K562 (cell line): Measurements from ENCODE around the gene SMG6. TPM values are rescaled to one million over a fixed set of nuclear protein-coding genes. Genes with fewer than 3 reads are reported as not detected.

Experiments used
- ATAC-seq: fragments of 200-7000 bp; cut with Tn5 transposase; 3 replicates; pipeline ENCODE4 v1.9.1; 2020; ENCODE audit warnings: moderate library complexity
- BruUV-seq: library from RNA; stranded (reverse); fragments of 400-500 nt; replicated peaks from 2 replicates; lab custom pipeline; 2021; lab: Mats Ljungman, UMichigan
- CTCF ChIA-PET: fragments of 300-600 bp; formaldehyde crosslinking; extraction: SDS; loops from one replicate; lab custom pipeline; 2021; ENCODE audit warnings: low intra/inter-chr PET ratio; lab: Yijun Ruan, JAX
- POLR2A ChIA-PET: fragments of 300-600, 350-650 bp; sonication (Branson Sonifier 250); formaldehyde crosslinking; extraction: SDS; loops from one replicate; lab custom pipeline; 2021; ENCODE audit warnings: antibody characterized with exemption, inconsistent platforms; lab: Yijun Ruan, JAX
- DNase-seq, 4 experiments: peaks; one replicate each; pipeline versions ENCODE4 v3.0.0 to v3.0.0-alpha.2; 2011 to 2018; ENCODE audit warnings: low spot score in 3 of 4, mixed read lengths in 3 of 4; ENCODE audit errors: extremely low read depth in 1 of 4
- FAIRE-seq: peaks from 2 replicates; lab custom pipeline; 2011; peaks lifted over from hg19 to GRCh38; lab: Jason Lieb, UNC
- H2AFZ ChIP-seq: 2 replicates; pipeline ENCODE4 v1.6.0; 2011; ENCODE audit warnings: low read depth, low read length, control low read depth, inconsistent platforms
- H3K27ac ChIP-seq: fragments of 200-600 bp; 3 replicates; pipeline ENCODE4 v1.8.0; 2011; ENCODE audit warnings: low read depth, mild to moderate bottlenecking, control low read depth, inconsistent platforms, low read length, moderate library complexity, mixed read lengths; ENCODE audit errors: extremely low read depth
- H3K27me3 ChIP-seq, 2 experiments: fragments of 300-600 bp in 1 of 2; 2 replicates in 1 of 2; 3 replicates in 1 of 2; pipeline versions ENCODE4 v1.6.0 to v1.8.0; 2011; ENCODE audit warnings: inconsistent platforms in 2 of 2, low read length in 2 of 2, mild to moderate bottlenecking in 1 of 2, mixed read lengths in 1 of 2, moderate library complexity in 1 of 2; ENCODE audit not compliant: control insufficient read depth in 2 of 2, insufficient read depth in 2 of 2
- H3K36me3 ChIP-seq: fragments of 300-600 bp; 3 replicates; pipeline ENCODE4 v1.8.0; 2011; ENCODE audit warnings: mild to moderate bottlenecking, low read length, inconsistent platforms; ENCODE audit not compliant: control insufficient read depth, insufficient read depth
- H3K4me1 ChIP-seq, 2 experiments: fragments of 200-600 bp in 1 of 2; replicated peaks in 1 of 2; 2 replicates in 1 of 2; 3 replicates in 1 of 2; pipeline versions ENCODE4 v1.5.1 to v1.8.0; 2011; ENCODE audit warnings: inconsistent platforms in 2 of 2, low read length in 2 of 2, mild to moderate bottlenecking in 1 of 2, mixed read lengths in 1 of 2, moderate library complexity in 1 of 2; ENCODE audit not compliant: control insufficient read depth in 2 of 2, insufficient read depth in 2 of 2
- H3K4me2 ChIP-seq: 2 replicates; pipeline ENCODE4 v1.6.1; 2011; ENCODE audit warnings: low read length, control low read depth, inconsistent platforms, mixed read lengths; ENCODE audit not compliant: insufficient read depth
- H3K4me3 ChIP-seq: fragments of 200-600 bp; sonication (generic), shearing (Covaris generic); 2 replicates; pipeline ENCODE4 v1.5.1; 2016; ENCODE audit warnings: control low read depth, inconsistent platforms
- H3K79me2 ChIP-seq: fragments of 200-600 bp; 3 replicates; pipeline ENCODE4 v1.8.0; 2011; ENCODE audit warnings: low read length, inconsistent platforms; ENCODE audit not compliant: control insufficient read depth, insufficient read depth
- H3K9ac ChIP-seq, 2 experiments: 2 replicates each; pipeline versions ENCODE4 v1.6.0 to v1.6.1; 2011; ENCODE audit warnings: low read depth in 2 of 2, low read length in 2 of 2, control low read depth in 1 of 2, inconsistent platforms in 1 of 2, mild to moderate bottlenecking in 1 of 2, mixed read lengths in 1 of 2; ENCODE audit not compliant: insufficient read depth in 1 of 2
- H3K9me1 ChIP-seq: one replicate; pipeline ENCODE4 v1.6.0; 2011; ENCODE audit warnings: inconsistent platforms, mild to moderate bottlenecking, low read length, moderate library complexity; ENCODE audit not compliant: control insufficient read depth, insufficient read depth
- H3K9me3 ChIP-seq: replicated peaks from 2 replicates; pipeline ENCODE4 v1.5.1; 2011; ENCODE audit warnings: low read depth, low read length, inconsistent platforms; ENCODE audit not compliant: control insufficient read depth, insufficient read depth
- H4K20me1 ChIP-seq: replicated peaks from 2 replicates; pipeline ENCODE4 v1.6.1; 2011; ENCODE audit warnings: low read length, inconsistent platforms, mixed read lengths; ENCODE audit not compliant: control insufficient read depth, insufficient read depth
- CREB1 ChIP-seq, 2 experiments: sonication (generic) in 1 of 2; formaldehyde crosslinking in 1 of 2; IDR thresholded peaks; 2 replicates each; pipeline versions ENCODE4 v1.6.1 to v1.8.0; 2012 to 2022; ENCODE audit warnings: inconsistent platforms in 1 of 2, mild to moderate bottlenecking in 1 of 2, missing genetic modification reagents in 1 of 2, moderate library complexity in 1 of 2
- CREM ChIP-seq: IDR thresholded peaks from 2 replicates; pipeline ENCODE4 v1.6.1; 2014; ENCODE audit warnings: antibody characterized with exemption, low read depth
- HNRNPUL1 ChIP-seq: fragments of 200-400 bp; formaldehyde crosslinking; IDR thresholded peaks from 2 replicates; pipeline ENCODE4 v1.6.1; 2017; ENCODE audit warnings: low read length
- KDM5B ChIP-seq: fragments of 200-600 bp; sonication (generic); IDR thresholded peaks from 2 replicates; pipeline ENCODE4 v1.6.1; 2012; ENCODE audit warnings: low read depth, mild to moderate bottlenecking, moderate library complexity, low read length, control low read depth, inconsistent platforms; ENCODE audit not compliant: insufficient replicate concordance
- PCBP1 ChIP-seq: fragments of 200-400 bp; formaldehyde crosslinking; IDR thresholded peaks from 2 replicates; pipeline ENCODE4 v1.6.1; 2018; ENCODE audit warnings: mild to moderate bottlenecking, low read depth, low read length; ENCODE audit not compliant: poor library complexity, severe bottlenecking
- POLR2G ChIP-seq: fragments of 200-400 bp; formaldehyde crosslinking; IDR thresholded peaks from 2 replicates; pipeline ENCODE4 v1.6.1; 2017; ENCODE audit warnings: low read depth, mild to moderate bottlenecking, antibody characterized with exemption, low read length, moderate library complexity
- TAF1 ChIP-seq: IDR thresholded peaks from 2 replicates; pipeline ENCODE4 v1.6.1; 2011; ENCODE audit warnings: mild to moderate bottlenecking, low read length, moderate library complexity; ENCODE audit not compliant: insufficient read depth, control insufficient read depth, severe bottlenecking; ENCODE audit errors: extremely low read depth
- TBP ChIP-seq: optimal IDR thresholded peaks from 2 replicates; pipeline ENCODE3; 2011; ENCODE audit warnings: low read depth, low read length, improper control_type of control experiment
- ZKSCAN8 ChIP-seq: fragments of 200-800 bp; sonication (Bioruptor generic); IDR thresholded peaks from 2 replicates; pipeline ENCODE4 v1.6.1; 2016; ENCODE audit warnings: missing genetic modification characterization, missing compliant biosample characterization
- WGBS: fragments of 100-300 bp; shearing (Covaris generic); methylation state at CpG from one replicate; pipeline ENCODE4 v1.1.6; 2016; ENCODE audit warnings: low coverage, mixed read lengths; ENCODE audit not compliant: insufficient coverage; ENCODE audit errors: missing lambda C conversion rate; 5-methylcytosine and 5-hydroxymethylcytosine counted together
- in situ Hi-C: fragments of 300-500 bp; cut with MboI; formaldehyde crosslinking; loops from 4 replicates; pipeline ENCODE4 v1.15.0; 2018; ENCODE audit warnings: inconsistent platforms, mixed read lengths
- intact Hi-C: fragments of 100-400 bp; cut with micrococcal nuclease; formaldehyde crosslinking; loops from 2 replicates; pipeline ENCODE4 v1.14.2; 2022
- polyA plus RNA-seq, 8 experiments: library from polyadenylated mRNA; depleted of rRNA in 4 of 8; stranded (reverse) in 5 of 8; unstranded in 3 of 8; fragments of >200 nt; fragmentation: Nextera tagmentation in 2 of 8; fragmentation: Illumina TruSeq in 1 of 8; extraction: Ambion mirVana in 2 of 8; extraction: Trizol in 1 of 8; gene quantifications; 2 replicates each; pipeline versions ENCODE4 v1.2.1 to v1.2.3, GENCODE V29; 2011 to 2014; ENCODE audit warnings: inconsistent platforms in 1 of 8, missing spikeins in 1 of 8
- total RNA-seq, 7 experiments: library from RNA; depleted of rRNA in 6 of 7; stranded (reverse); fragments of >200 nt in 6 of 7; fragmentation: Illumina TruSeq in 2 of 7; extraction: Trizol in 2 of 7; gene quantifications; 2 replicates each; pipeline versions ENCODE4 v1.2.1 to v1.2.3, GENCODE V29; 2011 to 2021; ENCODE audit warnings: low replicate concordance in 1 of 7
- TF ChIP-seq, protein P1 (sequence below), 2 experiments: IDR thresholded peaks; 2 replicates each; pipeline ENCODE4 v1.6.1; 2011; ENCODE audit warnings: borderline replicate concordance in 1 of 2, control low read depth in 1 of 2, low read depth in 1 of 2, low read length in 1 of 2, mild to moderate bottlenecking in 1 of 2, mixed read lengths in 1 of 2, moderate library complexity in 1 of 2; ENCODE audit not compliant: insufficient read depth in 1 of 2, insufficient read length in 1 of 2, poor library complexity in 1 of 2, severe bottlenecking in 1 of 2; ENCODE audit errors: extremely low read depth in 1 of 2

Gene SMG6
- total and polyA plus RNA-seq, 9 of the 15 experiments (the other 6 are each of a cell fraction or from before 2014, with no cell fraction given), result 0.44 to 13.9 (median 6.0) TPM

DNA sequence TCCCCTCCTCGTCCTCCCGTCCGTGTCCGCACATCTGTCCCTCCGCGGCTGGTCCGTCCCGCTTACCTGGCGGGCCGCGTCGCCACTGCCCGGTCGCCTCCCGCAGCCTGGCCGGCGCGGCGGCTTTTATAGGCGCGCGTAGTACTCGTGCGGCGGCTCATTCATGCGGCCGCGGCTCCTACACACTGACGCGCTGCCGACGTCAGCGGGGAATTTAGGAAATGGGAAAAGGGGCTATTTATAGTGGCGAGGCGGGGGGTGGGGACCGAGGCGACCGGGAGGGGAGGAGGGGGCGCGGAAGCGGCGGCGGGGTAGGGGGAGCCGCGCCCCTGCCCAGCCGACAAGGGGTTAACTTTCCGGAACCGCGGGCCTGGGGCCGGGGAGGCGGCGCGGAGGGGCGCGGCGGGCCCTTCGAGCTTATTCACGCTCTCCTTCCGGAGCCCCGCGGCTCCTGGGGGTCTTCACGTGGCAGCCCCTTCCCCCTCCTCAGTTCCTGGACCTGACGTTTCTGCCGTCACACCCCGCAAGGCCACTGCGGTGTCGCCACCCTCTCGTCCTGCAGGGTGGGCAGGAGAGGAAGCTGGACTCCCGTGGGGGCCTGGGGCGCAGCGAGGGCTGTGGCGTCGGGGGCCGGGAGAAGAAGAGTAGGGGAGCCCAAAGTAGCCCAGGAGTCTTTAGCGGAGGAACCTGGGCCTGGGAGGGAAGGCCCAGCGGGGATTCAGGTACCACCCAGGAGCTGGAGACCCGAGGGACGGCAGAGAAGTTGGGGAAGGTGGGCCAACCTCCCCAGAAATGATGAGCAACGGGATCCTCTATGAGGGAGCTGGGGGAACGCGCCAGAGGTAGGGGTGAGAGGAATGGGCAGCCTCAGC lies 252.3 kb downstream of the SMG6 start:
- in situ Hi-C loops, result no loop called here
- peak in 1 of 4 experiments; percentile 44 for DNase-seq
- ChIA-PET CTCF (no interaction called here), POLR2A (interaction anchor here (1.2 kb wide), 1 partner anchor 13 kb away, joined by 3 read pairs; no protein-coding TSS in a partner anchor)
- Histone ChIP-seq H3K79me2 (no peaks in the 10 kb centered on the region), H3K4me3 (peak overlapping the region; percentile 42), H3K4me1 (peaks cover 8 to 45% of the 10 kb centered on the region in 2 experiments; a peak in 4 of 5 replicates), H3K27me3 (no peaks in the 10 kb centered on the region), H3K27ac (peak overlapping the region; percentile 70; the same call in 1 of the 3 replicates), H3K9ac (peak overlapping the region in 1 of 2 experiments; percentile 68; a peak in 1 of 4 replicates), H4K20me1 (no peaks in the 10 kb centered on the region), H3K9me1 (no peaks in the 10 kb centered on the region), H3K9me3 (no peaks in the 10 kb centered on the region), H2AFZ (no peak overlapping the region), H3K4me2 (no peak overlapping the region; the same call in 1 of the 2 replicates), H3K36me3 (no peaks in the 10 kb centered on the region)
- intact Hi-C loops, result loop anchor here (5.0 to 10.0 kb wide), 2 partner anchors 124 to 301 kb away; no protein-coding TSS in a partner anchor
- 29% methylated on average over 16 of the region's 81 CpGs for WGBS
- peak; percentile 32; the same call in 2 of the 3 replicates for ATAC-seq
- BruUV-seq, result no TSS peak
- TF ChIP-seq HNRNPUL1, result no peak
- TF ChIP-seq POLR2G, result peak; percentile 42; the same call in 1 of the 2 replicates
- TF ChIP-seq KDM5B, result no peak
- peak; percentile 19 for TF ChIP-seq TAF1
- TF ChIP-seq CREB1 (IDR thresholded peaks at IDR 0.05), result peak; percentile 67; the same call in 1 of the 2 replicates
- TF ChIP-seq CREB1 (CRISPR knock-in tag; IDR thresholded peaks at IDR 0.05), result no peak
- TF ChIP-seq TBP, result peak; percentile 21
- peak; percentile 91 for TF ChIP-seq ZKSCAN8 (CRISPR knock-in tag)
- TF ChIP-seq PCBP1, result peak; percentile 26
- peak; percentile 54 for TF ChIP-seq CREM
- TF ChIP-seq, protein P1, sequence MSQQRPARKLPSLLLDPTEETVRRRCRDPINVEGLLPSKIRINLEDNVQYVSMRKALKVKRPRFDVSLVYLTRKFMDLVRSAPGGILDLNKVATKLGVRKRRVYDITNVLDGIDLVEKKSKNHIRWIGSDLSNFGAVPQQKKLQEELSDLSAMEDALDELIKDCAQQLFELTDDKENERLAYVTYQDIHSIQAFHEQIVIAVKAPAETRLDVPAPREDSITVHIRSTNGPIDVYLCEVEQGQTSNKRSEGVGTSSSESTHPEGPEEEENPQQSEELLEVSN (IDR thresholded peaks at IDR 0.05; ENCODE audit: borderline replicate concordance in 1 of 2, extremely low read depth in 1 of 2, insufficient read depth in 1 of 2, insufficient read length in 1 of 2, low read depth in 1 of 2, low read length in 1 of 2, poor library complexity in 1 of 2, severe bottlenecking in 1 of 2), result peak in 1 of 2 experiments; percentile 59
- FAIRE-seq, result no peak
